Neutrophil (primary cell): ENCODE measurements around the gene TNFSF12.

Experiments used
- H3K27ac ChIP-seq: fragments of 200-600 bp; sonication (generic); 2 replicates; pipeline ENCODE4 v1.5.1; 2016; ENCODE audit warnings: mild to moderate bottlenecking, moderate library complexity
- H3K27me3 ChIP-seq: fragments of 200-600 bp; sonication (generic); 2 replicates; pipeline ENCODE4 v1.6.0; 2016; ENCODE audit warnings: mild to moderate bottlenecking
- H3K36me3 ChIP-seq: fragments of 200-600 bp; sonication (generic); 2 replicates; pipeline ENCODE4 v1.5.1; 2017
- H3K4me1 ChIP-seq, 2 experiments: fragments of 200-600 bp in 1 of 2; sonication (generic) in 1 of 2; 1 replicate in 1 of 2; 2 replicates in 1 of 2; pipeline versions ENCODE4 v1.5.1 to v1.6.1; 2013 to 2016; ENCODE audit warnings: low read depth in 1 of 2, low read length in 1 of 2, mild to moderate bottlenecking in 1 of 2, moderate library complexity in 1 of 2; ENCODE audit not compliant: control insufficient read depth in 1 of 2, insufficient read depth in 1 of 2
- H3K4me3 ChIP-seq, 2 experiments: fragments of 200-600 bp in 1 of 2; sonication (generic) in 1 of 2; 1 replicate in 1 of 2; 2 replicates in 1 of 2; pipeline ENCODE4 v1.5.1; 2013 to 2016; ENCODE audit warnings: low read depth in 1 of 2, low read length in 1 of 2, mild to moderate bottlenecking in 1 of 2, moderate library complexity in 1 of 2
- H3K9me3 ChIP-seq: fragments of 200-600 bp; sonication (generic); 2 replicates; pipeline ENCODE4 v1.5.1; 2016
- CTCF ChIP-seq: fragments of 200-600 bp; sonication (generic); IDR thresholded peaks from 2 replicates; pipeline ENCODE4 v1.5.1; 2016; ENCODE audit warnings: antibody characterized with exemption

The TNFSF12 gene

GRCh38 chr17:7572338-7572587, 23.4 kb downstream of the TNFSF12 start:
- Histone ChIP-seq H3K4me1 (peaks cover 34 to 38% of the 10 kb centered on the region in 2 experiments), H3K4me3 (peak overlapping the region; percentile 90 to 100), H3K36me3 (peaks cover 49% of the 10 kb centered on the region), H3K9me3 (no peaks in the 10 kb centered on the region), H3K27me3 (no peaks in the 10 kb centered on the region), H3K27ac (peak overlapping the region; percentile 92)
- TF ChIP-seq CTCF = no peak

GRCh38 chr17:7572588-7573323, 23.9 kb downstream of the TNFSF12 start:
- Histone ChIP-seq H3K27me3 (no peaks in the 10 kb centered on the region), H3K9me3 (peaks cover 3% of the 10 kb centered on the region), H3K36me3 (peaks cover 50% of the 10 kb centered on the region), H3K27ac (peak overlapping the region; percentile 92), H3K4me3 (peak overlapping the region; percentile 90 to 100), H3K4me1 (peaks cover 34 to 38% of the 10 kb centered on the region in 2 experiments)
- peak; percentile 32 for TF ChIP-seq CTCF

GRCh38 chr17:7573324-7574080, 24.6 kb downstream of the TNFSF12 start:
- TF ChIP-seq CTCF = no peak
- Histone ChIP-seq H3K4me3 (peak overlapping the region; percentile 90 to 100), H3K27ac (peak overlapping the region; percentile 92), H3K36me3 (peaks cover 57% of the 10 kb centered on the region), H3K9me3 (peaks cover 3% of the 10 kb centered on the region), H3K4me1 (peaks cover 34 to 38% of the 10 kb centered on the region in 2 experiments), H3K27me3 (no peaks in the 10 kb centered on the region)

GRCh38 chr17:7574176-7574953, 25.5 kb downstream of the TNFSF12 start:
- Histone ChIP-seq H3K36me3 (peaks cover 63% of the 10 kb centered on the region), H3K27ac (peak overlapping the region; percentile 92), H3K27me3 (no peaks in the 10 kb centered on the region), H3K9me3 (peaks cover 3% of the 10 kb centered on the region), H3K4me1 (peaks cover 41 to 46% of the 10 kb centered on the region in 2 experiments), H3K4me3 (peak overlapping the region; percentile 90 to 100)
- no peak for TF ChIP-seq CTCF

- no peak for TF ChIP-seq CTCF
- peaks cover 50 to 52% of the 10 kb centered on the region in 2 experiments for H3K4me1 ChIP-seq
- H3K36me3 ChIP-seq = peaks cover 59% of the 10 kb centered on the region
- no peak overlapping the region for H3K4me3 ChIP-seq
- peaks cover 3% of the 10 kb centered on the region for H3K9me3 ChIP-seq
- H3K27me3 ChIP-seq = no peaks in the 10 kb centered on the region
- peak overlapping the region; percentile 92 for H3K27ac ChIP-seq
Measured at GRCh38 chr17:7575481-7575883, 26.6 kb downstream of the TNFSF12 start.
